ENCODE results near the gene EXOSC3. TPM values are rescaled to one million over a fixed set of nuclear protein-coding genes. Genes with fewer than 3 reads are reported as not detected.

Gene EXOSC3
- total RNA-seq, 1 experiment from 2014 or later: 81.0 TPM

DNA sequence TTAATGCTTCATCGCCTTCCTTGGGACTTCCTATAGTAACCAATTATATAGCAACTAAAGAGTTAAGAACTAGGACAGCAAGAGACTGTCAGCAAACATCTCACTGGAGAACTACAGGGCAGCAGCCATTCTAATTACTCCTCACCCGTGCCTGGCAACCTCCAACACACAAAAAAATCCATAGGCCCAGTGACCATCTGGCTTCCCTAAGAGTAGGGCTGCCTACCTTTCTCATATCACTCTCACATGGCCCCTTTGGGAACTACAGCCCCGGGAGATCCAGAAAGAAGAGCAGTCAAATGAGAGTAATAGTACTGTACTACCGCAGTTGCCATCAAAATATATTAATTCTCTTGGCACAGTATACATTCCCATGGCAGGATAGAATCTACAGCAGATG is 21.4 kb upstream of the EXOSC3 start:
- no peak overlapping the region for H4K5ac ChIP-seq (ENCODE audit: insufficient read length, low read depth, low read length)
- Mint-ChIP-seq H3K4me3 (no peak overlapping the region), H3K27ac (peak overlapping the region in 1 of 3 experiments; percentile 10; a peak in 2 of 7 replicates), H3K36me3 (ENCODE audit: insufficient read depth in 1 of 3, low read depth in 3 of 3) (no peaks in the 10 kb centered on the region), H3K9me3 (no peaks in the 10 kb centered on the region), H3K4me1 (peaks cover 11 to 14% of the 10 kb centered on the region in 2 experiments), H3K27me3 (ENCODE audit: low read depth) (no peaks in the 10 kb centered on the region)
- no peaks in the 10 kb centered on the region for H4K20me1 ChIP-seq (ENCODE audit: control insufficient read depth, insufficient read depth, insufficient read length)
- peaks cover 2% of the 10 kb centered on the region for H3K79me1 ChIP-seq (ENCODE audit: insufficient read depth, low read depth, low read length, poor library complexity, severe bottlenecking)
- H3K27ac ChIP-seq (ENCODE audit: insufficient read length, low read depth, low read length): no peak overlapping the region
- TF ChIP-seq, protein P1, sequence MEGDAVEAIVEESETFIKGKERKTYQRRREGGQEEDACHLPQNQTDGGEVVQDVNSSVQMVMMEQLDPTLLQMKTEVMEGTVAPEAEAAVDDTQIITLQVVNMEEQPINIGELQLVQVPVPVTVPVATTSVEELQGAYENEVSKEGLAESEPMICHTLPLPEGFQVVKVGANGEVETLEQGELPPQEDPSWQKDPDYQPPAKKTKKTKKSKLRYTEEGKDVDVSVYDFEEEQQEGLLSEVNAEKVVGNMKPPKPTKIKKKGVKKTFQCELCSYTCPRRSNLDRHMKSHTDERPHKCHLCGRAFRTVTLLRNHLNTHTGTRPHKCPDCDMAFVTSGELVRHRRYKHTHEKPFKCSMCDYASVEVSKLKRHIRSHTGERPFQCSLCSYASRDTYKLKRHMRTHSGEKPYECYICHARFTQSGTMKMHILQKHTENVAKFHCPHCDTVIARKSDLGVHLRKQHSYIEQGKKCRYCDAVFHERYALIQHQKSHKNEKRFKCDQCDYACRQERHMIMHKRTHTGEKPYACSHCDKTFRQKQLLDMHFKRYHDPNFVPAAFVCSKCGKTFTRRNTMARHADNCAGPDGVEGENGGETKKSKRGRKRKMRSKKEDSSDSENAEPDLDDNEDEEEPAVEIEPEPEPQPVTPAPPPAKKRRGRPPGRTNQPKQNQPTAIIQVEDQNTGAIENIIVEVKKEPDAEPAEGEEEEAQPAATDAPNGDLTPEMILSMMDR (conservative IDR thresholded peaks at IDR 0.05): no peak
- H3K4ac ChIP-seq (ENCODE audit: low read depth, low read length): no peak overlapping the region
- WGBS (ENCODE audit: extremely low coverage, insufficient read length, low lambda C conversion rate): no CpG with 5 or more reads among the region's 4 CpGs
- no peak overlapping the region for H3K56ac ChIP-seq (ENCODE audit: insufficient read length, low read depth, low read length)
- H2BK20ac ChIP-seq (ENCODE audit: low read depth, low read length, poor library complexity, severe bottlenecking): no peak overlapping the region
- no peaks in the 10 kb centered on the region for H3K27me3 ChIP-seq (ENCODE audit: insufficient read depth, low read length)
- peaks cover 7% of the 10 kb centered on the region; the same call in 1 of the 2 replicates for H3K79me2 ChIP-seq (ENCODE audit: insufficient read depth, low read length)
- no peak overlapping the region for H3K14ac ChIP-seq (ENCODE audit: insufficient read depth, low read length)
- H3T11ph ChIP-seq (ENCODE audit: low read length): no peak overlapping the region
- no peak overlapping the region for H2BK5ac ChIP-seq (ENCODE audit: insufficient read length, low read length)
- H3K23me2 ChIP-seq (ENCODE audit: insufficient read length, low read depth, low read length, poor library complexity, severe bottlenecking): peaks cover 5% of the 10 kb centered on the region
- no peaks in the 10 kb centered on the region for H3K9me3 ChIP-seq (ENCODE audit: control insufficient read depth, low read depth, low read length)
- no peak overlapping the region for H2BK12ac ChIP-seq (ENCODE audit: insufficient read length, low read depth, low read length)
- no peak overlapping the region for H2BK120ac ChIP-seq (ENCODE audit: low read depth, low read length, poor library complexity, severe bottlenecking)
- H4K91ac ChIP-seq (ENCODE audit: insufficient read length, low read depth, low read length): no peak overlapping the region
- no peak overlapping the region for H3K4me2 ChIP-seq (ENCODE audit: insufficient read depth, insufficient read length, low read length)
- peaks cover 2% of the 10 kb centered on the region for H3K4me1 ChIP-seq (ENCODE audit: insufficient read depth, low read length)
- no peak overlapping the region for H2BK15ac ChIP-seq (ENCODE audit: low read depth, low read length)
- no peak overlapping the region for H2AFZ ChIP-seq (ENCODE audit: low read length)
- no peak for DNase-seq
- H3K9ac ChIP-seq (ENCODE audit: extremely low read depth, insufficient read length, low read length): no peak overlapping the region
- H3K18ac ChIP-seq (ENCODE audit: insufficient read length, low read depth, low read length): no peak overlapping the region
- no peak overlapping the region for H4K8ac ChIP-seq (replicated peaks; ENCODE audit: insufficient read length, low read depth, low read length)
- no peak overlapping the region for H3K23ac ChIP-seq (ENCODE audit: insufficient read length, low read depth, low read length)
- no peak overlapping the region for H2AK5ac ChIP-seq (ENCODE audit: insufficient read length, low read length)
